Effector CD8-positive, alpha-beta T cell (primary cell): ENCODE data around the gene MYO1G.
"Not testable (repeated sequence)": the region's sequence is repeated elsewhere in the genome, so short reads cannot be mapped to it uniquely, and the experiment has no call there.

Experiments used
- DNase-seq: peaks from one replicate; lab custom pipeline; 2025; lab: John Stamatoyannopoulos, UW
- total RNA-seq, 4 experiments: gene quantifications; one replicate each; lab custom pipeline; 2026; lab: John Stamatoyannopoulos, UW

MYO1G gene
- 165 to 280 (median 226) reads per million in 4 experiments for total RNA-seq

DNA sequence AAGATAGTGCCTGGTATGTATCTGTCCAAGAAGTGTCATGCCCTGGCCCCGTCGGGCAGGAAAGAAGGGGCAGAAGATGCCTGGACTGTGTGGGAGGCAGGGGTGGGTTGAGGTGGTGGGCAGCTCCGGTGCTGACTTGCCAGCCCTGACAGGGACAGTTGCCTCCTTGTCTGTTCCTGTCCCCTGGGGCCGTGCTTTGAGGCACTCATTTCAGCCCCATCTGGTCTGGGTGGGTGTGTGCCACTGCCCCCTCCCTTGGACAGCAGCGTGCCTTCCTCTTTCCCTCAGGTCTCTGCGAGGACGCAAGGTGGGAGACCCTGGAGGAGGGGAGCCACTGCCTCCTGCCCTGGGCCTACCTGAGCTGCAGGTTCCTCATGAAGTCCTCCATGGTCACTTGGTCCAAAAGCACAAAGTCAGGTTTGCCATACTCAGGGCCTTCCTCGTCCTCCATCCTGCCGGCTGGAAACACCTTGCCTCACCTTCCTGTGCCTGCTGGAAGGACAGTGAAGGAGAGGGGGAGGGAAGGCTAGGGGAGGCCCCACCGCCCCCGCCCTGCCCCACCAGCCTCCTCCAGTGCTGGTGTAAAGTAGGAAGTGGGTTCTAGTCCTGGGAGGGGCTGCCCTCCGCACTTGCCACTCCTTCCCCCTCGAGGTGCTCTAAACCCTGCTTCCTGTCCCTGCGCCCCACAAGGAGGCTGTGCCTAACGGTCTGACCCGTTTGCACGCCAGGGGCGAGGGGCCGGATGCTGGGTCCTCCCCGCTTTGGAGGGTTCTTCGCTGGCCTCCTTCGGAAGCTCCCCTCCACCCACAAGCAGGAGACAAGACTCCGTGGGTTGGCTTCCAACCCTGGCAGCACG is at the start of gene MYO1G:
Gene MYO1G (minus strand): TSS at position 505 of the 856 bp plus-strand sequence. CDS start 54 bp downstream, at position 451.
- peak; percentile 63 for DNase-seq

DNA sequence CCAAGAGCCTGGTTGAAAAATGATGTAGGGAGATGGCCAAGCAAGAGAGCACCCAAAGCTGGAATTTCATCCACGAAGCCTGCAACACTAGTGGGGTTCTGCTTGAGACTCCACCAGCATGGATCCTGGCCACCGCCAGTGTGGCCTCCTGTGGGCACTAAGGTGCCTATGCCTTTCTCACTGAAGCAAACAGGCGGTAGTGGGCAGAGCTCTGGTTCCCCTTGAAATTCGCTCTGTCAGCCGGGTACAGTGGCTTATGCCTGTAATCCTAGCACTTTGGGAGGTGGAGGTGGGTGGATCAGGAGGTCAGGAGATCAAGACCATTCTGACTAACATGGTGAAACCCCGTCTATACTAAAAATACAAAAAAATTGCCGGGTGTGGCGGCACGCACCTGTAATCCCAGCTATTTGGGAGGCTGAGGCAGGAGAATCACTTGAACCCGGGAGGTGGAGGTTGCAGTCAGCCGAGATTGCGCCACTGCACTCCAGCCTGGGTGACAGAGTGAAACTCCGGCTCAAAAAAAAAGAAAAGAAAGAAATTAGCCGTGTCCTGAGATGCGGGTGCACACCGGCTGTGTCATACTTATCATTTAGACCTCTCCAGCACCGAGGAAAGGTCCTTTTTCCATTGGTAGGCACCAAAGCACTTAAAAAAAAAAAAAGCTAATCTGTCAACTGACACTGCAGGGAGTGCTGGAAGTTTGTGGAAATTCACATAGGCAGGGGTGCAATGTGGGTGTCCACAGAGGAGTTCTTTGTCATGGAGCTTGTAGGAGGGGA is 49.5 kb upstream of the MYO1G start:
- no peak for DNase-seq

GRCh38 chr7:45027774-45028114 is 48.9 kb upstream of the MYO1G start:
- no peak for DNase-seq

DNA sequence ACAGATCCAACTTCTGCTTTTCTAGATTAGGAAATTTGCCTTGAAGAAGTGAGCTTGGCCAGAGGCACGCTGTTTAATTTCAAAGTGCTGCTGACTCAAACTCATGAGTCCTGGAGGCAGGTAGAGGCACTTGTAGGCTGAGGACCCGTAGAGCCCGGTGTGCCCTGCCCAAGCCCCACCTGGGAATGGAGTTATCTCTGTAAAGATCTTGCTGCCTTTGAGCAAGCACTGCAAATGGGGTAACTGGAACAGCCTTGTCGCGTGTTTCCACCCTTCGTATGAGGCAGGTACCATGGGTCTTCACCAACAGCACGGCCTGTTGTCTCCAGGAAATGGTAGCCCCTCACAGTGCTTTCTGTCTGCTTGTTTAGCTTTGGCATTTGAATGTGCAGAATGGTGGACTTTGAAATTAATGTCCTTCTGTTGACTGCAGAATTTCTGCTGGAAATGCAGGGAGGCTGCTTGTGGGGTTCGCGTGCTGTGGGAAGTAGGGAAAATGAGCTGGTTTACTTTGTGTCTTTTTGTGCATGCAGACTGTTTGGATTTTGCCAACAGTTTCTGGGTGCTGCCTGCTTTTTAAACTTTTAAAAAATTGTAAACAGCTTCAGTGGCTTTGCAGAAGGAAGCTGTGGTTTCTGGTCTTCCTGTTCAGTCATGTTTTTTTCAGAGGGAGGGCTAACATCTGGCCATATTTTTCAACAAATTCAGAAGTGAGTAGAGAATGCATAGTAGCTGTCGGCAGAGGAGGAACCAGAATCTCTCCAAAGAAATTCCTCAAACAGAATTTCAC is 48.4 kb upstream of the MYO1G start:
- DNase-seq: no peak

DNA sequence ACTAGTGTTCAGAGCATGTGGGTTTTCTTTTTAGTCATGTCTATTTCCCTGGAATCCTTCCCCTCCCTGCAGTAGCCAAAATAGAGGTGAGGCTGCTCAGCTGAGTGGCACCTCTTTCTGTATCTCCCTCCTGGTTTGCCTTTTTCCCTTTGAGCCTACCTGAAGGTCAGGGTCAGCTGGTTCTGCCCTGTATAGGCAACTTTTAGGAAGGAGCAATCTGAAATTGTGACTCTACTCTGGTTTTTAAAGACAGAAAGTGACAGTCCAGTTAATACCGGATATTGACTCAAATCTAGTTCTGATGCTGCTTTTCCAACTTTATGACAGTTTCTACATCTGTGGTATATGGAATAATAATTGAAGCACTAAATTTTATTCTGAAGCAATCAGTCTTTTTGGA is 47.2 kb upstream of the MYO1G start:
- DNase-seq: no peak

GRCh38 chr7:45025473-45025872 is 46.7 kb upstream of the MYO1G start:
- not testable (repeated sequence) for DNase-seq

DNA sequence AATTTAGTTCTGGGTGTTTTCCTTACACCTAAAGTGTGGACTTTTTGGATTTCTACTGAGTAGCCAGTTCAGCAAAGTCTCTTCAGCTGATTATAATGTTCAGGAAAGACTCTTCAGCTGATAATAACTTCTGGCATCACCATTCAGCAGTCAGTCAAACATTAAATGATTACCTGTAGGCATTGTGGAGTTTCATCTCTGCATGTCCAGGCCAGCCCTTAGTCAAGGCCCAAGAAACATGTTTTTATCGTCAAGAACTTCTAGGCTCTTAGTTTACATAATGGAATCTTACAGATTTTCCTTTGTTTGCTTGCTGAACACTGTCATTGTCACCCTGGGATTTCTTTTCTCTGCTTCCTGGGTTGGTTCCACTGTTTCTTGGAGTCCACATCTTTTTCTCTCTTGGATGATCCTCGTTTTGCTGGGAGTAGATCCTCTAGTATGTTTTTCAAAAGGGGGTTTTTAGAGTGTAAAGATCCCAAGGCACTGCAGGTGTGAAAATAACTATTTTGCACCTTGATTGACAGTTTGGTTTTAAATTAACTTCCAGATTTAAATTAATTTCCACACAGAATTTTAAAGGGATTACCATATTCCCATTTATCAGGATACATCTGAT is 45.4 kb upstream of the MYO1G start:
- no peak for DNase-seq

- no peak for DNase-seq
Observed at GRCh38 chr7:45021604-45022296, 42.9 kb upstream of the MYO1G start.

DNA sequence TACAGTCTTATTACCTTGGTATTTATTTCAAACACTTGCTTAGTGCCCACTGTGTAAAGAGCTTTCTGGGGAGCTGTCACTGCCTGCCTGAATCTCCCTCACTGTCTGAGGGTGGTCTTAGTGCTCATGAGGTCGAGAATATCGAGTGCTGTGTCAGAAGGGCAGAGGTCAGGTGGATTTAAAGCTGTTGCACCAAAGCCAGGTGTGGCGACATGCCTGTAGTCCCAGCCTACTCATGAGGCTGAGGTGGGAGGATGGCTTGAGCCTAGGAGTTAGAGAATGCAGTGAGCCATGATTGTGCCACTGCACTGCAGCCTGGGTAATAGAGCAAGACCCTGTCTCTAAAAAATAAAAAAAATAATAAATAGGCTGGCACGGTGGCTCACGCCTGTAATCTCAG is 42.1 kb upstream of the MYO1G start:
- DNase-seq: no peak

DNA sequence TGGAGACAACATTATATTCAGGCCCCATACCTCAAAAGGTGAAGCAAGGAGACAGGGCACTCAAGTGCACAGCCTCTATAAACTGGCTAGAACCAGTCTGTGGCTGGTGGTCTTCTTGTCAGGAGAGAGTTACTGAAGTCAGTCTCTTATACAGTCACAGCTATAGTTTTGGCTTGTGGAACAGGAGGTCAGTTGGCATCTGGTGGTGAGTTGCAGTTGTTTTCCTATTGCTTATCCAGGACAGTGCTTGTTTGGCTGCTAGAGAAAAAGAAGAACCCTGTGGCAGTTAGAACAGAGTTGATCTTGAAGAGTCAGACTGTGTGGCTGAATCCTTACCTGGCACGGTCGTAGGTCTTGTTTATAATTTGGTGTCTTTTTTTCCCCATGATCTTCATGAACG is 38.4 kb upstream of the MYO1G start:
- DNase-seq: no peak

GRCh38 chr7:45015313-45015712 is 36.5 kb upstream of the MYO1G start:
- no peak for DNase-seq

DNA sequence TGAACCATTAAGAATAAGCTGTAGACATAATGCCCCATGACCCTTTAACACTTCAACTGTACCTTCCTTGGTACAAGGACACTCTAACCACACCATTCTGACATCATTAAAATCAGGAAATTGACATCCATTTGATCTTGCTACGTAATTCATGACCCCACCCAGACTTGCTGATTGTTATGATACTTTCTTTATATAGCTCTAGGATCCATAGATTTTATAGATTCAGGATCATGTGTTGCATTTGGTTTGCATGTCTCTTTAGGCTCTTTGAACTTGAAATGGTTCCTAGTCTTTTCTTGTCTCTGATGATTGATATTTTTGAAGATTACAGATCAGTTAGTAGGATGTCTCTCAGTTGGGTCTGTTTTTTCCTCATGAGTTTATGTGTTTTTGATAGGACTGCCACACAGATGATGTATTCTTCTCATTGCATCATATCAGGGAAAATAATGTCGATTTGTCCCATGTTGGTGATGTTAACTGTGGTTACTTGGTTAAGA is 34.7 kb upstream of the MYO1G start:
- no peak for DNase-seq

DNA sequence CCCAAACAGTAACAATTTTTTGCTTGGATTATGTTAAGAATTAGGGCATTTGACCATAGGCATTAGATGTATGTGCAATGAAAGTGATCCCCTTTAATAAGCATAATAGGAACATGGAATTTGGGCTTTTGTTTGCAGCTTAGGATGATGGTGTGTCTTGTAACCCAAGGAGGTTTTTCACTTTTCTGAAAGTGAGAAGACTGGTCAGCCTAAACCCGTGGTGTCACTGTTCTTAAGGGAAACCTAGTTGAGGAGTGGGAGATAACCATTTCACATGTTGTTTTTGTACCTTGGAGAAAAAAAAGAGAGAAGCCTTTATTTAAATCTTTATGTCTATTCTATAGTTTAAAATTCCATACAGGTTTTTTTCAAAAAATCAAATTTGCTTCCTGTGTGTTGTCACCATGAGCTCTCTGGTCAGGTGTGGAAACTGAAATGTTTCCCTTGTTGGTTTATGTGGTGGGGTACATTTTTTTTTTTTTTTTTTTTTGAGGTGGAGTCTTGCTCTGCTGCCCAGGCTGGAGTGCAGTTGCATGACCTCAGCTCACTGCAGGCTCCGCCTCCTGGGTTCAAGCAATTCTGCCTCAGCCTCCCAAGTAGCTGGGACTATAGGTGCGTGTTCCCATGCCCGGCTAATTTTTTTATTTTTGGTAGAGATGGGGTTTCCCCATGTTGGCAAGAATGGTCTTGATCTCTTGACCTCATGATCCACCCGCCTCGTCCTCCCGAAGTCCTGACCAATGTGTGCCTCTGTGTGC is 28.9 kb upstream of the MYO1G start:
- no peak for DNase-seq

- DNase-seq: no peak
Observed at GRCh38 chr7:45007106-45007505, 28.3 kb upstream of the MYO1G start.

GRCh38 chr7:45003789-45004188 is 25.0 kb upstream of the MYO1G start:
- DNase-seq: no peak

DNA sequence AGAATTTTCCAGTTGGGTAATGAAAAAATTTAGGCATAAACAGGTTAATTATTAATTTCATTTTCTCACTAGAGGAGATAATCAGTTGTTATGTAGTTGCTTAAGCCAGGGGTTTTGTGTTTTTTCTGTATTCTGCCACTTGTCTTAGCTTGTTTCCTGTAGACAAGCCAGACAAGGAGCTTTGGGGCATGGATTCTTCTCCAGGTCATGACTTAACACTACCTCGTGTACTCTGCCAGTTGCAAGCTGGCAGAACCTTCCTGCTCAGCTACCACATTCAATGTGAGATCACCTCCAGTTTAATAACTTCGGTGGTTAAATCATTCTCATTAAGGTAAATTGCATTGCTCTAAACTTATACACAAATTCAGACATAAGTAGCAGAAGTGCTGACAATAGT is 23.0 kb upstream of the MYO1G start:
- no peak for DNase-seq

- peak; percentile 24 for DNase-seq
Observed at GRCh38 chr7:45001138-45001694, 22.4 kb upstream of the MYO1G start.

DNA sequence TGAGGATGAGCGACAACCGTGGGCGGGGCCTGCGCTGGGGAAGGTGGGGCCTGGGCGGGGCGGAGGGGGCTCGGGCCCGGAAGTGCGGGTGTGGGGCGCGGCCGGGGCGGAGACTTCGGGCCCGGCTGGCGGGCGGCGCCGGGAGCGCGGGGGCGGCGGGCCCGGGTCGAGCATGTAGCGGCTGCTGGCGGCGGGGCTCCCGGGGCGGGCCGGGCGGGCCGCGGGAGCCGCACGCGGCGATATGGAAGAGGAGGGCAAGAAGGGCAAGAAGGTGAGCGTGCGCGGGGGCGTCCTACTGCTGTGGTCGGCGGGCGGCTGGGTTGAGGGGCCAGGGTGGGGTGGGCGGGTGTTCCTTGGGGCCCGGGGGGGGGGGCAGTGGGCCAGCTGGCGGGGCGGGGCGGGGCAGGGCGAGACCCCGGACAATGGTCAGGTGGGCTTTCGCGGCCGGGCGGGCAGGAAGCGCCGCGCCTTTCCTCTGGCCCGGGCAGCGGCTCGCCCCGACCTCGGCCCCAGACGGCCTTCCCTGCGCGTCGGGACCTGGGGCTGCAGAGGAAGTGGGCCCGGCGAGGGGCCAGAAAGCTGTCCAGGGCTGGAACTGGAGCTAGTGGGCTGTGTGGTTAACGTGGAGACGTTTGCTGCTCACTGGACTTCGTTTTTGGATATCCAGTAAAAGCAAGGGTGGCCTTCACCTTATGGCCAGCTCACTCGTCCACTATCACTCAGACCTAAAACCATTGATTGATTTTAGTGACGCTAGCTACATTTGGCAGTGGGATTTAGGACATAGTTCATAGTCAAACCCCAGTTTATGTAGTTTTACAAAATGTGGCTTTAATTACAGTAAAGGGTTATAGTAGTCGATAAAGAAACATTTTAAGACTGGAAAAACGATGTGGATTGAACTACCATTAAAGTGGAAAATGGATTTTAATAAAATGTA is 21.5 kb upstream of the MYO1G start, which contains the start of gene CCM2:
Gene CCM2 (plus strand): TSS at position 109 of the 940 bp plus-strand sequence. CDS start 133 bp downstream, at position 242.
- no peak for DNase-seq
